HEK293T (cell line): ENCODE results near the gene PTPRG.

ENCODE experiments used
- CTCF ChIA-PET: fragments of 350-600 bp; formaldehyde crosslinking; extraction: SDS; loops from one replicate; lab custom pipeline; 2021; ENCODE audit warnings: antibody characterized with exemption, inconsistent platforms; lab: Yijun Ruan, JAX
- POLR2A ChIA-PET: fragments of 350-600 bp; formaldehyde crosslinking; extraction: SDS; loops from one replicate; lab custom pipeline; 2020; ENCODE audit warnings: antibody characterized with exemption, inconsistent platforms; lab: Yijun Ruan, JAX
- DNase-seq: peaks from one replicate; pipeline ENCODE4 v3.0.0; 2012; ENCODE audit warnings: mixed read lengths; ENCODE audit errors: extremely low spot score
- ARNT ChIP-seq: fragments of 450-650 bp; IDR thresholded peaks from 2 replicates; pipeline ENCODE4 v1.6.1; 2017; ENCODE audit warnings: mild to moderate bottlenecking
- BHLHE40 ChIP-seq: fragments of 450-650 bp; IDR thresholded peaks from 2 replicates; pipeline ENCODE4 v1.6.1; 2016; ENCODE audit warnings: mild to moderate bottlenecking, moderate library complexity, borderline replicate concordance
- CTBP1 ChIP-seq: fragments of 450-650 bp; IDR thresholded peaks from 2 replicates; pipeline ENCODE4 v1.6.1; 2016; ENCODE audit warnings: borderline replicate concordance
- ELF4 ChIP-seq: fragments of 450-650 bp; IDR thresholded peaks from 2 replicates; pipeline ENCODE4 v1.6.1; 2017; ENCODE audit warnings: antibody characterized with exemption
- FOXA1 ChIP-seq: fragments of 450-650 bp; IDR thresholded peaks from 2 replicates; pipeline ENCODE4 v1.6.1; 2016; ENCODE audit warnings: mild to moderate bottlenecking
- FOXK2 ChIP-seq: fragments of 450-650 bp; IDR thresholded peaks from 2 replicates; pipeline ENCODE4 v1.6.1; 2016; ENCODE audit warnings: mild to moderate bottlenecking
- FOXM1 ChIP-seq: fragments of 450-650 bp; IDR thresholded peaks from 2 replicates; pipeline ENCODE4 v1.6.1; 2017; ENCODE audit warnings: mild to moderate bottlenecking, borderline replicate concordance
- HDGF ChIP-seq: fragments of 450-650 bp; IDR thresholded peaks from 2 replicates; pipeline ENCODE4 v1.6.1; 2017; ENCODE audit warnings: antibody characterized with exemption, borderline replicate concordance
- L3MBTL2 ChIP-seq: fragments of 450-650 bp; conservative IDR thresholded peaks from 2 replicates; pipeline ENCODE4 v1.6.1; 2016; ENCODE audit warnings: mild to moderate bottlenecking
- LEF1 ChIP-seq: fragments of 450-650 bp; IDR thresholded peaks from 2 replicates; pipeline ENCODE4 v1.6.1; 2017; ENCODE audit warnings: mild to moderate bottlenecking, borderline replicate concordance
- NFRKB ChIP-seq: fragments of 450-650 bp; IDR thresholded peaks from 2 replicates; pipeline ENCODE4 v1.6.1; 2016; ENCODE audit warnings: mild to moderate bottlenecking, moderate library complexity
- PKNOX1 ChIP-seq: fragments of 450-650 bp; IDR thresholded peaks from 2 replicates; pipeline ENCODE4 v1.6.1; 2016
- SP1 ChIP-seq: fragments of 450-650 bp; IDR thresholded peaks from 2 replicates; pipeline ENCODE4 v1.6.1; 2017
- SUZ12 ChIP-seq: fragments of 450-650 bp; IDR thresholded peaks from 2 replicates; pipeline ENCODE4 v1.6.1; 2016; ENCODE audit warnings: mild to moderate bottlenecking
- TARDBP ChIP-seq: fragments of 450-650 bp; IDR thresholded peaks from 2 replicates; pipeline ENCODE4 v1.6.1; 2016
- ZNF384 ChIP-seq: fragments of 450-650 bp; IDR thresholded peaks from 2 replicates; pipeline ENCODE4 v1.6.1; 2016

PTPRG gene

GRCh38 chr3:61869371-61869770 lies 308.0 kb downstream of the PTPRG start:
- DNase-seq, result no peak
- no peak for TF ChIP-seq HDGF
- TF ChIP-seq PKNOX1, result no peak
- no peak for TF ChIP-seq FOXM1
- TF ChIP-seq LEF1, result no peak
- no peak for TF ChIP-seq SP1
- TF ChIP-seq CTBP1, result no peak
- TF ChIP-seq TARDBP, result no peak
- TF ChIP-seq SUZ12, result no peak
- no peak for TF ChIP-seq ZNF384
- TF ChIP-seq ARNT, result no peak
- no peak for TF ChIP-seq BHLHE40
- no peak for TF ChIP-seq FOXA1
- no peak for TF ChIP-seq L3MBTL2
- TF ChIP-seq FOXK2, result no peak
- TF ChIP-seq NFRKB, result no peak
- TF ChIP-seq ELF4, result no peak
- CTCF ChIA-PET, result interaction anchor here (0.6 kb wide), 1 partner anchor 15 kb away, joined by 3 read pairs; no protein-coding TSS in a partner anchor
- POLR2A ChIA-PET, result no interaction called here

DNA sequence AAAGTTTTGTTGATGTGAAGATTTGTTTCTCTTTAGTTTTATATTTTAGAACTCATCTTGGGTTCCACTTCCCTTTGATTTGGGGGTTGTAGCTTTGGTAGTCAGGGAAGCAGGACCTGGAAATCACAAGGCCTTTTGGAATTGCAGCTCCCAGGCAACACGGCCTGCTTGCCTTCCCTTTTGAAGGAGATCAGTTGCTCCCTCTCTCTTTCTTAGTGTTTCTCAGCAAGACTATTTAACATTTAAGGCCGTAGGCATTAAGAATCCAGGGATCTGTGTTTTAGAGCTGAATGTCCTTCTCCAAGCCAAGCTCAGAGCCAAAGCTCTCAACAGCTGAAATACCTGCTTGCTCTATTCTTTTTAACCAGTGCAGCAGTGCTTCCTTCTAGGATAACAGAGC lies 310.3 kb downstream of the PTPRG start:
- CTCF ChIA-PET, result interaction anchor here (1.4 kb wide), 1 partner anchor 23 kb away, joined by 3 read pairs; no protein-coding TSS in a partner anchor

GRCh38 chr3:61872077-61872706 lies 310.8 kb downstream of the PTPRG start:
- ChIA-PET POLR2A (no interaction called here), CTCF (interaction anchor here (1.4 kb wide), 1 partner anchor 23 kb away, joined by 3 read pairs; no protein-coding TSS in a partner anchor)
- no peak for DNase-seq
- no peak for TF ChIP-seq SP1
- TF ChIP-seq PKNOX1, result no peak
- TF ChIP-seq BHLHE40, result no peak

More for the DNA sequence above, 310.3 kb downstream of the PTPRG start:
- no peak for DNase-seq
- no peak for TF ChIP-seq ARNT
- no peak for TF ChIP-seq NFRKB
- TF ChIP-seq HDGF, result no peak
- no peak for TF ChIP-seq TARDBP
- TF ChIP-seq ZNF384, result no peak
- no peak for TF ChIP-seq CTBP1
- no peak for TF ChIP-seq SUZ12
- TF ChIP-seq LEF1, result no peak
- POLR2A ChIA-PET, result no interaction called here

GRCh38 chr3:61875046-61875844 lies 313.9 kb downstream of the PTPRG start:
- TF ChIP-seq TARDBP (no peak), L3MBTL2 (no peak), LEF1 (no peak)
- ChIA-PET POLR2A (no interaction called here), CTCF (interaction anchor here (1.5 kb wide), 1 partner anchor 12 kb away, joined by 4 read pairs; no protein-coding TSS in a partner anchor)
- DNase-seq, result no peak

GRCh38 chr3:61875976-61876671 lies 314.8 kb downstream of the PTPRG start:
- ChIA-PET POLR2A (no interaction called here), CTCF (interaction anchor here (0.6 kb wide), 1 partner anchor 1174 kb away, joined by 5 read pairs; no protein-coding TSS in a partner anchor)

DNA sequence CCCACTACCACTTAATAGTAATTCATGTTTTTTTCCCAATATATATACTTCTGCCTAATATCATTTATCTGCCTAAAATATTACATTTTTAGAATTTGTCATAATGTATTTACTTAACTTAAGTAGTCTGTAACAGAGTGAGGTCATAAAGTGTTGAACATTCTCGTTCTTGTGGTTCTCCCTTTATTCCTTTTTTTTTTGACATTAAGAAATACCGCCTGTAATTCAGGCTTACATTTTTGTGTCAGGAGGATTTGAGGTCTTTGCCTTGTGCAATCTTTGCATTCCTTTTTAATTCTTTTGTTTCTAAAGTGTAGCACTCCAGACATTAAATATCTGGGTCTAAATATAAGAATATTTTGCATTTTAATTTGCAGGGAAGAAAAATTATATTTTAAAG lies 315.4 kb downstream of the PTPRG start:
- TF ChIP-seq BHLHE40, result no peak
- no peak for TF ChIP-seq TARDBP
- no peak for TF ChIP-seq HDGF
- TF ChIP-seq SUZ12, result no peak
- no peak for TF ChIP-seq FOXA1
- no peak for TF ChIP-seq LEF1
- TF ChIP-seq ARNT, result no peak
- TF ChIP-seq PKNOX1, result no peak
- TF ChIP-seq FOXK2, result no peak
- TF ChIP-seq CTBP1, result no peak
- TF ChIP-seq ZNF384, result no peak
- TF ChIP-seq L3MBTL2, result no peak
- no peak for TF ChIP-seq NFRKB
- no peak for TF ChIP-seq SP1
- no peak for TF ChIP-seq FOXM1
- TF ChIP-seq ELF4, result no peak
- POLR2A ChIA-PET, result no interaction called here
- DNase-seq, result no peak
- CTCF ChIA-PET, result interaction anchor here (0.6 kb wide), 1 partner anchor 1173 kb away, joined by 5 read pairs; no protein-coding TSS in a partner anchor

More at GRCh38 chr3:61875976-61876671, 314.8 kb downstream of the PTPRG start:
- DNase-seq, result no peak
- TF ChIP-seq FOXA1, result no peak
- TF ChIP-seq BHLHE40, result no peak
- no peak for TF ChIP-seq L3MBTL2
- no peak for TF ChIP-seq FOXK2
